H9 (cell line): ENCODE results near the gene ZMYND12. TPM values are rescaled to one million over a fixed set of nuclear protein-coding genes. Genes with fewer than 3 reads are reported as not detected.

Source experiments
- DNase-seq: peaks from one replicate; pipeline ENCODE4 v3.0.0-alpha.2; 2017
- H2AFZ ChIP-seq: one replicate; pipeline ENCODE4 v1.6.1; 2013; ENCODE audit warnings: mild to moderate bottlenecking, low read length, control low read depth, moderate library complexity
- H2AK5ac ChIP-seq: 2 replicates; pipeline ENCODE4 v1.6.1; 2013; ENCODE audit warnings: low read length, control low read depth, mixed read lengths; ENCODE audit not compliant: insufficient read length
- H2BK120ac ChIP-seq: one replicate; pipeline ENCODE4 v1.6.1; 2013; ENCODE audit warnings: low read depth, mild to moderate bottlenecking, low read length, control low read depth, inconsistent platforms; ENCODE audit not compliant: poor library complexity, severe bottlenecking
- H2BK12ac ChIP-seq: 2 replicates; pipeline ENCODE4 v1.6.1; 2013; ENCODE audit warnings: low read length, control low read depth, mixed read lengths, low read depth; ENCODE audit not compliant: insufficient read length
- H2BK15ac ChIP-seq: 2 replicates; pipeline ENCODE4 v1.6.1; 2013; ENCODE audit warnings: low read depth, low read length, control low read depth
- H2BK20ac ChIP-seq: one replicate; pipeline ENCODE4 v1.6.1; 2013; ENCODE audit warnings: low read depth, mild to moderate bottlenecking, low read length, control low read depth, inconsistent platforms; ENCODE audit not compliant: poor library complexity, severe bottlenecking
- H2BK5ac ChIP-seq: 2 replicates; pipeline ENCODE4 v1.6.1; 2013; ENCODE audit warnings: low read length, control low read depth, mixed read lengths; ENCODE audit not compliant: insufficient read length
- H3K14ac ChIP-seq: 2 replicates; pipeline ENCODE4 v1.6.1; 2013; ENCODE audit warnings: low read length, control low read depth; ENCODE audit not compliant: insufficient read depth
- H3K18ac ChIP-seq: 2 replicates; pipeline ENCODE4 v1.6.1; 2013; ENCODE audit warnings: low read depth, mild to moderate bottlenecking, mixed read lengths, low read length, control low read depth; ENCODE audit not compliant: insufficient read length
- H3K23ac ChIP-seq: 2 replicates; pipeline ENCODE4 v1.6.1; 2013; ENCODE audit warnings: low read length, control low read depth, mixed read lengths, low read depth; ENCODE audit not compliant: insufficient read length
- H3K23me2 ChIP-seq: 2 replicates; pipeline ENCODE4 v1.6.1; 2013; ENCODE audit warnings: low read depth, mild to moderate bottlenecking, mixed read lengths, low read length, control low read depth; ENCODE audit not compliant: insufficient read length, poor library complexity, severe bottlenecking
- H3K27ac ChIP-seq: 2 replicates; pipeline ENCODE4 v1.5.1; 2013; ENCODE audit warnings: low read length, control low read depth, mixed read lengths, low read depth; ENCODE audit not compliant: insufficient read length
- H3K27me3 ChIP-seq: 2 replicates; pipeline ENCODE4 v1.6.1; 2013; ENCODE audit warnings: low read length, control low read depth, inconsistent platforms; ENCODE audit not compliant: insufficient read depth
- H3K4ac ChIP-seq: 2 replicates; pipeline ENCODE4 v1.6.1; 2013; ENCODE audit warnings: low read depth, mild to moderate bottlenecking, control low read depth, inconsistent platforms, low read length, moderate library complexity
- H3K4me1 ChIP-seq: 2 replicates; pipeline ENCODE4 v1.6.1; 2013; ENCODE audit warnings: low read length, control low read depth, inconsistent platforms; ENCODE audit not compliant: insufficient read depth
- H3K4me2 ChIP-seq: 2 replicates; pipeline ENCODE4 v1.6.1; 2013; ENCODE audit warnings: low read length, control low read depth, mixed read lengths; ENCODE audit not compliant: insufficient read length, insufficient read depth
- H3K56ac ChIP-seq: 2 replicates; pipeline ENCODE4 v1.6.1; 2013; ENCODE audit warnings: low read depth, mild to moderate bottlenecking, mixed read lengths, low read length, control low read depth; ENCODE audit not compliant: insufficient read length
- H3K79me1 ChIP-seq: 2 replicates; pipeline ENCODE4 v1.6.1; 2013; ENCODE audit warnings: low read depth, mild to moderate bottlenecking, moderate library complexity, low read length, control low read depth, inconsistent platforms; ENCODE audit not compliant: insufficient read depth, poor library complexity, severe bottlenecking
- H3K79me2 ChIP-seq: 2 replicates; pipeline ENCODE4 v1.6.1; 2013; ENCODE audit warnings: low read length, control low read depth, inconsistent platforms; ENCODE audit not compliant: insufficient read depth
- H3K9ac ChIP-seq: 2 replicates; pipeline ENCODE4 v1.6.1; 2013; ENCODE audit warnings: low read length, control low read depth, mixed read lengths; ENCODE audit not compliant: insufficient read length; ENCODE audit errors: extremely low read depth
- H3K9me3 ChIP-seq: one replicate; pipeline ENCODE4 v1.6.1; 2013; ENCODE audit warnings: low read depth, low read length, inconsistent platforms; ENCODE audit not compliant: control insufficient read depth
- H3T11ph ChIP-seq: one replicate; pipeline ENCODE4 v1.6.1; 2013; ENCODE audit warnings: mild to moderate bottlenecking, low read length, control low read depth, inconsistent platforms
- H4K20me1 ChIP-seq: one replicate; pipeline ENCODE4 v1.6.1; 2013; ENCODE audit not compliant: control insufficient read depth, insufficient read length, insufficient read depth
- H4K5ac ChIP-seq: 2 replicates; pipeline ENCODE4 v1.6.1; 2013; ENCODE audit warnings: low read depth, mild to moderate bottlenecking, mixed read lengths, low read length, control low read depth; ENCODE audit not compliant: insufficient read length
- H4K8ac ChIP-seq: replicated peaks from 2 replicates; pipeline ENCODE4 v1.6.1; 2013; ENCODE audit warnings: low read length, control low read depth, mixed read lengths, low read depth; ENCODE audit not compliant: insufficient read length
- H4K91ac ChIP-seq: 2 replicates; pipeline ENCODE4 v1.6.1; 2013; ENCODE audit warnings: low read depth, mild to moderate bottlenecking, moderate library complexity, mixed read lengths, low read length, control low read depth; ENCODE audit not compliant: insufficient read length
- H3K27ac Mint-ChIP-seq, 3 experiments: 2 replicates in 2 of 3; 3 replicates in 1 of 3; pipeline ENCODE4 v1.8.0; 2020 to 2021; ENCODE audit warnings: mixed read lengths in 3 of 3, mild to moderate bottlenecking in 1 of 3, moderate library complexity in 1 of 3
- H3K27me3 Mint-ChIP-seq: 2 replicates; pipeline ENCODE4 v1.8.0; 2021; ENCODE audit warnings: low read depth, mild to moderate bottlenecking, moderate library complexity, mixed read lengths
- H3K36me3 Mint-ChIP-seq, 3 experiments: 2 replicates in 2 of 3; 3 replicates in 1 of 3; pipeline ENCODE4 v1.8.0; 2020 to 2021; ENCODE audit warnings: low read depth in 3 of 3, mixed read lengths in 3 of 3; ENCODE audit not compliant: insufficient read depth in 1 of 3
- H3K4me1 Mint-ChIP-seq, 2 experiments: 2 replicates each; pipeline ENCODE4 v1.8.0; 2020; ENCODE audit warnings: mixed read lengths in 2 of 2
- H3K4me3 Mint-ChIP-seq, 2 experiments: 2 replicates in 1 of 2; 3 replicates in 1 of 2; pipeline ENCODE4 v1.8.0; 2020 to 2021; ENCODE audit warnings: mild to moderate bottlenecking in 2 of 2, mixed read lengths in 2 of 2, moderate library complexity in 1 of 2
- H3K9me3 Mint-ChIP-seq, 2 experiments: 2 replicates in 1 of 2; 3 replicates in 1 of 2; pipeline ENCODE4 v1.8.0; 2020; ENCODE audit warnings: mild to moderate bottlenecking in 2 of 2, mixed read lengths in 2 of 2, moderate library complexity in 1 of 2
- WGBS: extraction: QIAGEN DNeasy Blood & Tissue Kit; methylation state at CpG from one replicate; pipeline ENCODE4 v1.1.7; 2013; ENCODE audit warnings: missing lambda C conversion rate, low lambda C conversion rate, mixed read lengths; ENCODE audit not compliant: insufficient read length; ENCODE audit errors: extremely low coverage; 5-methylcytosine and 5-hydroxymethylcytosine counted together
- total RNA-seq: library from RNA; stranded (reverse); gene quantifications from 2 replicates; pipeline ENCODE4 v1.2.1, GENCODE V29; 2021
- TF ChIP-seq, protein P1 (sequence below): fragments of 200-600 bp; sonication (generic); conservative IDR thresholded peaks from 3 replicates; pipeline ENCODE4 v1.8.0; 2021; ENCODE audit warnings: antibody characterized with exemption, mild to moderate bottlenecking

Gene ZMYND12
- total RNA-seq, 1 experiment from 2014 or later: 0.42 TPM

- Histone ChIP-seq H2BK12ac (no peak overlapping the region), H4K8ac (no peak overlapping the region), H3K4ac (no peak overlapping the region), H3K14ac (no peak overlapping the region), H2BK120ac (no peak overlapping the region), H3K79me1 (no peaks in the 10 kb centered on the region), H2BK20ac (no peak overlapping the region), H3K27me3 (no peaks in the 10 kb centered on the region), H3K4me2 (no peak overlapping the region), H3K23me2 (peaks cover 2% of the 10 kb centered on the region), H4K91ac (no peak overlapping the region), H3K18ac (no peak overlapping the region), H3K4me1 (no peaks in the 10 kb centered on the region), H3K23ac (no peak overlapping the region), H2AFZ (no peak overlapping the region), H2AK5ac (no peak overlapping the region), H4K5ac (no peak overlapping the region), H3K56ac (no peak overlapping the region), H2BK5ac (no peak overlapping the region), H3K79me2 (no peaks in the 10 kb centered on the region), H3K9me3 (no peaks in the 10 kb centered on the region), H3K27ac (no peak overlapping the region), H4K20me1 (no peaks in the 10 kb centered on the region), H3K9ac (no peak overlapping the region), H3T11ph (no peak overlapping the region), H2BK15ac (no peak overlapping the region)
- Mint-ChIP-seq H3K36me3 (no peaks in the 10 kb centered on the region), H3K9me3 (no peaks in the 10 kb centered on the region), H3K27me3 (peaks cover 6% of the 10 kb centered on the region), H3K27ac (no peak overlapping the region), H3K4me3 (no peak overlapping the region), H3K4me1 (peaks cover 3 to 4% of the 10 kb centered on the region in 2 experiments)
- WGBS: no CpG with 5 or more reads among the region's 2 CpGs
- DNase-seq: no peak
- TF ChIP-seq, protein P1, sequence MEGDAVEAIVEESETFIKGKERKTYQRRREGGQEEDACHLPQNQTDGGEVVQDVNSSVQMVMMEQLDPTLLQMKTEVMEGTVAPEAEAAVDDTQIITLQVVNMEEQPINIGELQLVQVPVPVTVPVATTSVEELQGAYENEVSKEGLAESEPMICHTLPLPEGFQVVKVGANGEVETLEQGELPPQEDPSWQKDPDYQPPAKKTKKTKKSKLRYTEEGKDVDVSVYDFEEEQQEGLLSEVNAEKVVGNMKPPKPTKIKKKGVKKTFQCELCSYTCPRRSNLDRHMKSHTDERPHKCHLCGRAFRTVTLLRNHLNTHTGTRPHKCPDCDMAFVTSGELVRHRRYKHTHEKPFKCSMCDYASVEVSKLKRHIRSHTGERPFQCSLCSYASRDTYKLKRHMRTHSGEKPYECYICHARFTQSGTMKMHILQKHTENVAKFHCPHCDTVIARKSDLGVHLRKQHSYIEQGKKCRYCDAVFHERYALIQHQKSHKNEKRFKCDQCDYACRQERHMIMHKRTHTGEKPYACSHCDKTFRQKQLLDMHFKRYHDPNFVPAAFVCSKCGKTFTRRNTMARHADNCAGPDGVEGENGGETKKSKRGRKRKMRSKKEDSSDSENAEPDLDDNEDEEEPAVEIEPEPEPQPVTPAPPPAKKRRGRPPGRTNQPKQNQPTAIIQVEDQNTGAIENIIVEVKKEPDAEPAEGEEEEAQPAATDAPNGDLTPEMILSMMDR: no peak
These were observed 28.6 kb upstream of the ZMYND12 start for GRCh38 chr1:42484382-42484781.
